Peyer's patch (tissue), 4 donors: ENCODE data around the gene SPATA13. TPM values are rescaled to one million over a fixed set of nuclear protein-coding genes. Genes with fewer than 3 reads are reported as not detected.
A peak's percentile ranks its signal among the peaks of the same experiment; 100 is the strongest.
"Not testable (repeated sequence)": the region's sequence is repeated elsewhere in the genome, so short reads cannot be mapped to it uniquely, and the experiment has no call there.

ENCODE experiments used
- DNase-seq, 3 donors: peaks; one replicate each; pipeline ENCODE4 v3.0.0-alpha.2; 2017 to 2019
- H3K27ac ChIP-seq, 4 donors: fragments of 200-600 bp; sonication (generic); one replicate each; pipeline ENCODE4 v1.5.1; 2016 to 2019
- H3K27me3 ChIP-seq, 2 donors: fragments of 200-600 bp; sonication (generic); one replicate each; pipeline ENCODE4 v1.5.1; 2019
- H3K36me3 ChIP-seq, 3 donors: fragments of 200-600 bp; sonication (generic); one replicate each; pipeline ENCODE4 v1.5.1; 2016 to 2019
- H3K4me1 ChIP-seq, 4 donors: fragments of 200-600 bp; sonication (generic); one replicate each; pipeline ENCODE4 v1.5.1; 2016 to 2019
- H3K4me3 ChIP-seq, 4 donors: fragments of 200-600 bp; sonication (generic); 1 replicate in 3 of 4; 2 replicates in 1 of 4; pipeline ENCODE4 v1.5.1; 2016 to 2019; ENCODE audit warnings: mild to moderate bottlenecking in 1 of 4
- H3K9me3 ChIP-seq, 4 donors: fragments of 200-600 bp; sonication (generic); one replicate each; pipeline ENCODE4 v1.5.1; 2016 to 2019; ENCODE audit warnings: mild to moderate bottlenecking in 1 of 4
- POLR2A ChIP-seq, 2 donors: fragments of 450-650 bp; IDR thresholded peaks; one replicate each; pipeline ENCODE4 v1.5.1; 2017; ENCODE audit warnings: antibody characterized with exemption in 2 of 2, mild to moderate bottlenecking in 2 of 2, moderate library complexity in 2 of 2
- total RNA-seq, 4 donors: library from RNA; depleted of rRNA; stranded (reverse); fragments of >200 nt; gene quantifications; one replicate each; pipeline ENCODE4 v1.1.0, GENCODE V29; 2016
- TF ChIP-seq, protein P1 (sequence below), 6 experiments: fragments of 450-650 bp in 4 of 6; fragments of 200-600 bp in 2 of 6; sonication (generic) in 1 of 6; IDR thresholded peaks; one replicate each; pipeline ENCODE4 v1.5.1; 2017 to 2019; ENCODE audit warnings: antibody characterized with exemption in 6 of 6, mild to moderate bottlenecking in 3 of 6, moderate library complexity in 1 of 6

Gene SPATA13
- total RNA-seq, 4 donors from 2014 or later = 77.1 to 191 (median 141) TPM

DNA sequence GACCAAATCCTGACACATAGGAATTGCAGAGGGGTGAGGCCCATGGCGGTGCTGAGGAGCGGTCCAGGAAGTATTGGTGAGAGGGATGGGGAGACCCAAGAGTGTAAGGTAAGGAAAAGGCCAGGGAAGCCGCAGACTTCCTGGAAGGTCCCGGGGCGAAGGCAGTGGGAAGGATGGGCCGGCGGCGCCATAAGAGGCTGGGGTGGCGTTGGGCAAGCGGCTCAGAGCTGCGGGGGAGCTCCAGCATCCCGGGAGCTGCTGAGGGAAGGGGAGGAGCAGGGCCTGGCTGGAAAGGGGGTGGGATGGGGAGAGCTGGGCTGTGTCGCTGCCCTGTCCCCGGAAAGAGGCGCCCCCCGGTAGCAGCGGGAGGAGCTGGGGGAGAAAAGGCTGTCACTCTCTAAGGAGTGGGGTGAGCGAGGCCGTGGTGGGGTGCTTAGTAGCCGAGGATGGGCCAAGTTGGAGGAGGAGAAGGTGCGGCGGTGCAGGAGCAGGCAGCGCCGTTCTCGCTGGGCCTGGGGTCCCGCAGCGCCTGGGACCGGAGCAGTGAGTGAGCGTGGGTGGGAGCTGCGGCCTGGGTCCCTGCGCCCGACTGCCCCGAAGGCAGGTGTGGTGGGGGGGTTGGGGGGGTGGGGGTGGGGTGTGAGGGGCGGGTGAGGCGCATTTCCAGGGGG is 179.6 kb downstream of the SPATA13 start:
- Histone ChIP-seq H3K4me1 (no peaks in the 10 kb centered on the region), H3K9me3 (no peaks in the 10 kb centered on the region), H3K4me3 (no peak overlapping the region), H3K36me3 (no peaks in the 10 kb centered on the region), H3K27me3 (no peaks in the 10 kb centered on the region), H3K27ac (no peak overlapping the region)
- TF ChIP-seq, protein P1, sequence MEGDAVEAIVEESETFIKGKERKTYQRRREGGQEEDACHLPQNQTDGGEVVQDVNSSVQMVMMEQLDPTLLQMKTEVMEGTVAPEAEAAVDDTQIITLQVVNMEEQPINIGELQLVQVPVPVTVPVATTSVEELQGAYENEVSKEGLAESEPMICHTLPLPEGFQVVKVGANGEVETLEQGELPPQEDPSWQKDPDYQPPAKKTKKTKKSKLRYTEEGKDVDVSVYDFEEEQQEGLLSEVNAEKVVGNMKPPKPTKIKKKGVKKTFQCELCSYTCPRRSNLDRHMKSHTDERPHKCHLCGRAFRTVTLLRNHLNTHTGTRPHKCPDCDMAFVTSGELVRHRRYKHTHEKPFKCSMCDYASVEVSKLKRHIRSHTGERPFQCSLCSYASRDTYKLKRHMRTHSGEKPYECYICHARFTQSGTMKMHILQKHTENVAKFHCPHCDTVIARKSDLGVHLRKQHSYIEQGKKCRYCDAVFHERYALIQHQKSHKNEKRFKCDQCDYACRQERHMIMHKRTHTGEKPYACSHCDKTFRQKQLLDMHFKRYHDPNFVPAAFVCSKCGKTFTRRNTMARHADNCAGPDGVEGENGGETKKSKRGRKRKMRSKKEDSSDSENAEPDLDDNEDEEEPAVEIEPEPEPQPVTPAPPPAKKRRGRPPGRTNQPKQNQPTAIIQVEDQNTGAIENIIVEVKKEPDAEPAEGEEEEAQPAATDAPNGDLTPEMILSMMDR (IDR thresholded peaks at IDR 0.05) = no peak
- DNase-seq = no peak

DNA sequence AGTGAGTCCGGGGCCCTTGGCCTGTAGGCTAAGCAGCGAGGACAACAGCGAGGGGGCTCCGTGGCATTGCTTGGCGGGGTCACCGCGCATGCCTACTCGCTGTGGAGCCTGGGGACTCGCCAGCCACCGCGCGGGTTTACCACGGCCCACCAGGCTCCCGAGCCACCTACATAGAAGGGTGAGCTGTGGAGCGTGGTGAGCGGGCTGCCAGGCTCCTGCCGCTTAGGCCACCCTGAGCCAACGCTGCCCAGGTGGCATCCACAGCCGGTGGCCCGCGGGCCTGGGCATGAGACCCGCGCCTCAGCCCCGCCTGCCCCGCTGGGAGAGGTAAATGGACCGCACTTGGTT is 180.1 kb downstream of the SPATA13 start:
- Histone ChIP-seq H3K27me3 (no peaks in the 10 kb centered on the region), H3K36me3 (no peaks in the 10 kb centered on the region), H3K4me3 (no peak overlapping the region), H3K9me3 (no peaks in the 10 kb centered on the region), H3K4me1 (no peaks in the 10 kb centered on the region), H3K27ac (no peak overlapping the region)
- TF ChIP-seq, protein P1 (IDR thresholded peaks at IDR 0.05) = no peak
- no peak for DNase-seq

DNA sequence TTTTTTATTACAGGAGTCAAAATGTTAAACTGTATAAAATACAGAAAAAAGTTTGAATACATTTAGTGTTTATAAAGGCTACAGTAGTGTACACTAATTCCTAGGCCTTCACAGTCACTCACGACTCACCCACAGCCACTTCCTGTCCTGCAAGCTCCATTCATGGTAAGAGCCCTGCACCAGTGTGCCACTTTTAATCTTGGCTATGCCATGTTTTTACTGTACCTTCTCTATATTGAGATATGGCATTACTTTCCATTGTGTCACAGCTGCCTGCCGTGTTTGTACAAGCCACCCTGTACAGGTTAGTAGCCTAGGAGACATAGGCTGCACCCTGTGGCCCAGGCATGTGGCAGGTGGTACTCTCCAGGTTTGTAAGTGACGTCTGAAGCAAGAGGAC is 180.9 kb downstream of the SPATA13 start:
- no peak overlapping the region for H3K27ac ChIP-seq
- no peaks in the 10 kb centered on the region for H3K36me3 ChIP-seq
- TF ChIP-seq, protein P1 (IDR thresholded peaks at IDR 0.05) = no peak
- no peak for TF ChIP-seq POLR2A (IDR thresholded peaks at IDR 0.05)
- no peaks in the 10 kb centered on the region for H3K27me3 ChIP-seq
- no peak overlapping the region for H3K4me3 ChIP-seq
- DNase-seq = no peak
- H3K4me1 ChIP-seq = no peaks in the 10 kb centered on the region
- H3K9me3 ChIP-seq = no peaks in the 10 kb centered on the region

DNA sequence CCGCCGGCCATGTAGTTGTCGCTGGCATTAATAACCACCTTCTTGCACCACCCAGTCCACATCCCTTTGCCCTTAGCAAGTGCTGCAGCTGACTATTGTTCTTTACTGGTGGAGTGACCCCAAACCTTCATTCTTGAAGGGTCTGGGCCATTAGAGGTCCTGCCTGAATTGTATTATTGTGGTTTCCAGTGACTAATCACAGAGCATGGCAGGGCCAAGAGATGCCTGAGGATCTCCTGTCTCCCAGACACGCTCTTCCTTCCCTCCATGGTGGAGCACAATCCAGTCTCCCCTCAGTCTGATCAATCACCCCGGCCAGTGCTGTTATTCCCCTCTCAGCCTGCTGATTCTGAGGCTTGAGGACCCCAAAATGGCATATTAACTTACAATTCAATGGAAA is 187.9 kb downstream of the SPATA13 start:
- no peak for DNase-seq
- Histone ChIP-seq H3K36me3 (no peaks in the 10 kb centered on the region), H3K4me3 (peak overlapping the region in 2 of 4 donors; percentile 17 to 21), H3K4me1 (no peaks in the 10 kb centered on the region), H3K27ac (peak overlapping the region in 3 of 4 donors; percentile 83 to 95 (median 91)), H3K9me3 (no peaks in the 10 kb centered on the region), H3K27me3 (no peaks in the 10 kb centered on the region)
- no peak for TF ChIP-seq POLR2A (IDR thresholded peaks at IDR 0.05)
- TF ChIP-seq, protein P1 (IDR thresholded peaks at IDR 0.05) = peak in 1 of 6 experiments; percentile 4

DNA sequence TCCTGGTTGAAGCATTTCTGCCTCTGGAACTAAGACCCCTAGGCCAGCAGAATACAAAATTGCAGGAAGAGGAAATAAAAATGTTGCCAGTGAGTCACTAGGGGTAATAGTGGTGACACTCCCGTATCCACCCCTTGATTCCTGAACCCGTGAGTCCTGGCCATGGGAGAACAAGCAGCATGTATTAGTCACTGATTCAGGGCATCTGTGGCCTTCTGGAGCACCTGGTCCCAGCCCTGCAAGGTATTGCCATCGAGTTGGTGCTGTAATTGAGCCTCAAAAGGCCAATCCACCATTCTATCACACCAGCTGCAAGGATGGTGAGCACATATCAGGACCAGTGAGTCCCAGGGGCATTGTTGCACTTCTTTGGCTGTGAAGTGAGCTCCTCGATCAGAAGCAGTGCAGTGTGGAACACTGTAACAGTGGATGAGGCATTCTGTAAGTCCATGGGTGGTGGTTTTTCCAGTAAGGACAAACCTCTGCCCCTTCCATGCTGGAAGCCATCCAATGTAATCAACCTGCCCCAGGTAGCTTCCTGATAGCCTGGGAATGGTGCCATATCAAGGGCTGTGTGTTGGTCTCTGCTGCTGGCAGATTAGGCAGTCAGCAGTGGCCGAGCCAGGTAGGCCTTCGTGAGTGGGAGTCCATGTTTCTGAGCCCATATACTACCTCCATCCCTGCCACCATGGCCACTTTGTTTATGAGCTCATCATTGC is 188.4 kb downstream of the SPATA13 start:
- Histone ChIP-seq H3K27me3 (no peaks in the 10 kb centered on the region), H3K4me3 (peak overlapping the region in 2 of 4 donors; percentile 17 to 21), H3K4me1 (no peaks in the 10 kb centered on the region), H3K27ac (peak overlapping the region in 3 of 4 donors; percentile 83 to 95 (median 91)), H3K9me3 (no peaks in the 10 kb centered on the region), H3K36me3 (no peaks in the 10 kb centered on the region)
- peak in 2 of 3 donors; percentile 75 to 80 for DNase-seq
- TF ChIP-seq POLR2A (IDR thresholded peaks at IDR 0.05) = peak in 1 of 2 donors; percentile 40
- TF ChIP-seq, protein P1 (IDR thresholded peaks at IDR 0.05) = no peak

DNA sequence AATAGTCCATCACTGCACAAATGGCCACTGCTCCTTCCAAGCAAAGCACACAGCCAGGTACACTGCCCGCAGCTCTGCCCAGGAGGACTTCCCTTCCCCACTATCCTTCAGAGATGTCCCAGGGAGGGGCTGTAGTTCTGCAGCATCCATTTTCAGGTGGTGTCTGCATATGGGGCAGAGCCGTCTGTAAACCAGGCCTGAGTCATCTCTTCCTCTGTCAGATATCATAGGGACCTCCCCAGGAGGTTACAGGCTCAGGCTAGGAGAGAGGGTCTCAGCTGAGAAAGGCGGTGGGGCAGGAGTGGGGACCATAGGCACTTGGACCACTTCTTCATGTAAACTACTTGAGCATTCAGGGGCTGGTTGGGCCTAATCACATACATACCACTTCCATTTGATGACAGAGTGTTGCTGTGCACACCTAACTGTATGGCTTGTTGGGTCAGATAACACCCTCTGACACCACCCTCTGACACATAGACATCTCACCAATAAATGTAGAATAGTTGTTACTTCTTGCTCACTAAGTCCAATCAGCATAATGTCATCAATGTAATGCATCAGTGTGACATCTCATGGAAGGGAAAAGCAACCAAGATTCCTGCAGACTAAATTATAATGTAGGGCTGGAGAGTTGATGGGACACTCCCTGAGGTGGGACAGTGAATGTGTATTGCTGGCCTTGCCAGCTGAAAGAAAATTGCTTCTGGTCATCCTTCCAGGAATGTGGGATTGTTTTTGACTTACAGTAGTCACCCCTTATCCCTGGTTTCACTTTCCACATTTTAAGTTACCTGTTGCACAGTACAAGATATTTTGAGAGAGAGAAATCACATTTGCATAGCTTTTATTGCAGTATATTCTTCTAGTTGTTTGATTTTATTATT is 189.5 kb downstream of the SPATA13 start:
- not testable (repeated sequence) for H3K27me3 ChIP-seq, H3K9me3 ChIP-seq, H3K4me1 ChIP-seq, H3K36me3 ChIP-seq, H3K4me3 ChIP-seq, DNase-seq
- H3K27ac ChIP-seq = peak overlapping the region in 3 of 4 donors; percentile 83 to 95 (median 91)
